ENCODE data around the gene PGS1. TPM values are rescaled to one million over a fixed set of nuclear protein-coding genes. Genes with fewer than 3 reads are reported as not detected.

The PGS1 gene
- total RNA-seq, 1 donor from 2014 or later = 25.8 TPM

GRCh38 chr17:78375401-78376151, 2.9 kb upstream of the PGS1 start:
- peak; percentile 96 for DNase-seq (ENCODE audit: low read depth)
- Histone ChIP-seq H3K4me3 (ENCODE audit: low read depth, low read length) (no peak overlapping the region), H3K27me3 (ENCODE audit: control insufficient read depth, insufficient read depth, low read length) (no peaks in the 10 kb centered on the region), H3K36me3 (ENCODE audit: control insufficient read depth, insufficient read depth, low read length) (no peaks in the 10 kb centered on the region)
- no peak for TF ChIP-seq CTCF (IDR thresholded peaks at IDR 0.05; ENCODE audit: insufficient read depth, low read length, severe bottlenecking)
- peak; percentile 86 for FAIRE-seq

GRCh38 chr17:78376161-78376560, 2.3 kb upstream of the PGS1 start:
- no peak for DNase-seq (ENCODE audit: low read depth)
- H3K36me3 ChIP-seq (ENCODE audit: control insufficient read depth, insufficient read depth, low read length) = no peaks in the 10 kb centered on the region
- no peak overlapping the region for H3K4me3 ChIP-seq (ENCODE audit: low read depth, low read length)
- no peak for FAIRE-seq
- TF ChIP-seq CTCF (IDR thresholded peaks at IDR 0.05; ENCODE audit: insufficient read depth, low read length, severe bottlenecking) = no peak
- no peaks in the 10 kb centered on the region for H3K27me3 ChIP-seq (ENCODE audit: control insufficient read depth, insufficient read depth, low read length)

DNA sequence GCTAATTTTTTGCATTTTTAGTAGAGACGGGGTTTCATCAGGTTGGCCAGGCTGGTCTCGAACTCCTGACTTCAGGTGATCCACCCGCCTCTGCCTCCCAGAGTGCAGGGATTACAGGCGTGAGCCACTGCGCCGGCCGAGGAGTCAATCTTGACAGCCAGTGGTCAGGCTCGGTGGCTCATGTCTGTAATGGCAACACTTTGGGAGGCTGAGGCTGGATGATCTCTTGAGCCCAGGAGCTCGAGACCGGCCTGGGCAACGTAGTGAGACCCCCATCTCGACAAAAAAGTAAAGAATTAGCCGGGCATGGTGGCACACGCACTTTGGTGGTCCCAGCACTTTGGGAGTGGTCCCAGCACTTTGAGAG, 608 bp upstream of the PGS1 start:
- no peaks in the 10 kb centered on the region for H3K27me3 ChIP-seq (ENCODE audit: control insufficient read depth, insufficient read depth, low read length)
- no peak for FAIRE-seq
- no peaks in the 10 kb centered on the region for H3K36me3 ChIP-seq (ENCODE audit: control insufficient read depth, insufficient read depth, low read length)
- no peak for TF ChIP-seq CTCF (IDR thresholded peaks at IDR 0.05; ENCODE audit: insufficient read depth, low read length, severe bottlenecking)
- H3K4me3 ChIP-seq (ENCODE audit: low read depth, low read length) = peak overlapping the region; percentile 84
- DNase-seq (ENCODE audit: low read depth) = no peak

DNA sequence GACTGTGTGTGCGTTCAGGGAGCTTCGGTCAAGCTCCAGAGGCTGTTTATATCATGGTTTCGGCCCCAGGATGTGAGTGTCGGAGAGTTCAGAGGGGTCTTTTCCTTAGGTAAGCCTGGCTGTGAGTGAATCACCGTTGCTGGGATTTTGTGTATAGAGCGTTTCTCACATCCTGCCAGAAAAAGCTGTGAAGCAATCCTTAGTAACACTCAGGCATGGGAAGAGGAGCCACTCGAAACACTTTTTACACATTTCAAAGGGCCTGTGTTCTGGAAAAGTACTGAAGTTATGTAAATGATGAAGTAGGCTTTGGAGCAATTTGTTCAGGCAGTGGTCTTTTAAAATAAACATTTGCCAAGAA, 662 bp downstream of the PGS1 start:
- H3K27me3 ChIP-seq (ENCODE audit: control insufficient read depth, insufficient read depth, low read length) = no peaks in the 10 kb centered on the region
- FAIRE-seq = no peak
- peak overlapping the region; percentile 84 for H3K4me3 ChIP-seq (ENCODE audit: low read depth, low read length)
- H3K36me3 ChIP-seq (ENCODE audit: control insufficient read depth, insufficient read depth, low read length) = no peaks in the 10 kb centered on the region
- peak; percentile 93 for DNase-seq (ENCODE audit: low read depth)
- no peak for TF ChIP-seq CTCF (IDR thresholded peaks at IDR 0.05; ENCODE audit: insufficient read depth, low read length, severe bottlenecking)

DNA sequence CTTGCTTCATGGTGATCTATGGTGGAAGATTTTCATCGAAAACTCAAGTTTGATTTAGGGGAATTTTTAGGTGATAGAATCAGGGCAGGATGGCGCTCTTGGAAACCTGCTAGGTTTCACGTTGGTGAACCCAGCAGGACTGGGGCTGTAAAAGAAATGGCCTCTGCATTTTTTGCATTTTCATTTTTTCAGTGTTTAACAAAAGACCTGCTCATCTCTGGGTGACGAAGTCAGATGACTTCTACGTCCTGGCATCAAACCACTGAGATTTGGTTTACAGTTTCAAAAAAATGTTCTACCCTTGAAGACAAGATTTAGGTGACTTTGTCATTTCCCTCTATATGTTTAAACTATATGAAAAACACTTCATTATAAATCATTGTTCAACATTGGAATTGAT, 1.9 kb downstream of the PGS1 start:
- H3K4me3 ChIP-seq (ENCODE audit: low read depth, low read length) = no peak overlapping the region
- FAIRE-seq (no peak), DNase-seq (ENCODE audit: low read depth) (no peak)
- H3K36me3 ChIP-seq (ENCODE audit: control insufficient read depth, insufficient read depth, low read length) = peaks cover 2% of the 10 kb centered on the region
- H3K27me3 ChIP-seq (ENCODE audit: control insufficient read depth, insufficient read depth, low read length) = no peaks in the 10 kb centered on the region
- TF ChIP-seq CTCF (IDR thresholded peaks at IDR 0.05; ENCODE audit: insufficient read depth, low read length, severe bottlenecking) = no peak
